ENCODE measurements around the gene ABCF3.
"Not testable (repeated sequence)": the region's sequence is repeated elsewhere in the genome, so short reads cannot be mapped to it uniquely, and the experiment has no call there.

Gene ABCF3

GRCh38 chr3:184186184-184186901 is at the start of gene ABCF3:
Gene ABCF3 (plus strand): TSS chr3:184186199. CDS start chr3:184186208, 9 bp downstream.
- Histone ChIP-seq H3K27ac (ENCODE audit: low read depth, low read length) (peak within 1 kb of the TSS; percentile 89), H3K9ac (ENCODE audit: low read length) (peak within 1 kb of the TSS; percentile 91), H3K36me3 (ENCODE audit: control insufficient read depth, insufficient read depth, low read length) (peaks cover 73% of the 10 kb centered on the region), H3K27me3 (ENCODE audit: control insufficient read depth, insufficient read depth, low read length) (no peaks in the 10 kb centered on the region), H3K4me1 (ENCODE audit: control insufficient read depth, insufficient read depth, low read length) (peaks cover 19% of the 10 kb centered on the region), H3K9me3 (ENCODE audit: control insufficient read depth, insufficient read depth, low read depth, low read length) (no peaks in the 10 kb centered on the region), H3K4me3 (ENCODE audit: low read depth, low read length) (peak within 1 kb of the TSS; percentile 95)

GRCh38 chr3:184140436-184140835 is 45.6 kb upstream of the ABCF3 start:
- Histone ChIP-seq H3K27me3 (ENCODE audit: control insufficient read depth, insufficient read depth, low read length) (no peaks in the 10 kb centered on the region), H3K9ac (ENCODE audit: low read length) (no peak overlapping the region), H3K36me3 (ENCODE audit: control insufficient read depth, insufficient read depth, low read length) (peaks cover 66% of the 10 kb centered on the region), H3K4me1 (ENCODE audit: control insufficient read depth, insufficient read depth, low read length) (peaks cover 5% of the 10 kb centered on the region; the same call in 1 of the 2 replicates), H3K9me3 (ENCODE audit: control insufficient read depth, insufficient read depth, low read depth, low read length) (no peaks in the 10 kb centered on the region), H3K27ac (ENCODE audit: low read depth, low read length) (no peak overlapping the region), H3K4me3 (ENCODE audit: low read depth, low read length) (no peak overlapping the region)

GRCh38 chr3:184142199-184142598 is 43.8 kb upstream of the ABCF3 start:
- Histone ChIP-seq H3K27ac (ENCODE audit: low read depth, low read length) (no peak overlapping the region), H3K27me3 (ENCODE audit: control insufficient read depth, insufficient read depth, low read length) (no peaks in the 10 kb centered on the region), H3K36me3 (ENCODE audit: control insufficient read depth, insufficient read depth, low read length) (peaks cover 69% of the 10 kb centered on the region), H3K4me1 (ENCODE audit: control insufficient read depth, insufficient read depth, low read length) (no peaks in the 10 kb centered on the region), H3K9me3 (ENCODE audit: control insufficient read depth, insufficient read depth, low read depth, low read length) (no peaks in the 10 kb centered on the region), H3K9ac (ENCODE audit: low read length) (no peak overlapping the region), H3K4me3 (ENCODE audit: low read depth, low read length) (no peak overlapping the region)

- Histone ChIP-seq H3K9me3 (ENCODE audit: control insufficient read depth, insufficient read depth, low read depth, low read length) (no peaks in the 10 kb centered on the region), H3K9ac (ENCODE audit: low read length) (no peak overlapping the region), H3K27ac (ENCODE audit: low read depth, low read length) (no peak overlapping the region), H3K36me3 (ENCODE audit: control insufficient read depth, insufficient read depth, low read length) (peaks cover 60% of the 10 kb centered on the region), H3K4me3 (ENCODE audit: low read depth, low read length) (no peak overlapping the region), H3K27me3 (ENCODE audit: control insufficient read depth, insufficient read depth, low read length) (no peaks in the 10 kb centered on the region), H3K4me1 (ENCODE audit: control insufficient read depth, insufficient read depth, low read length) (no peaks in the 10 kb centered on the region)
Measured at GRCh38 chr3:184143327-184143726, 42.7 kb upstream of the ABCF3 start.

- peaks cover 60% of the 10 kb centered on the region for H3K36me3 ChIP-seq (ENCODE audit: control insufficient read depth, insufficient read depth, low read length)
- H3K27ac ChIP-seq (ENCODE audit: low read depth, low read length), result no peak overlapping the region
- no peaks in the 10 kb centered on the region for H3K27me3 ChIP-seq (ENCODE audit: control insufficient read depth, insufficient read depth, low read length)
- H3K4me1 ChIP-seq (ENCODE audit: control insufficient read depth, insufficient read depth, low read length), result no peaks in the 10 kb centered on the region
- H3K9ac ChIP-seq (ENCODE audit: low read length), result peak overlapping the region; percentile 28
- no peak overlapping the region for H3K4me3 ChIP-seq (ENCODE audit: low read depth, low read length)
- H3K9me3 ChIP-seq (ENCODE audit: control insufficient read depth, insufficient read depth, low read depth, low read length), result no peaks in the 10 kb centered on the region
Measured at GRCh38 chr3:184144505-184144904, 41.5 kb upstream of the ABCF3 start.

GRCh38 chr3:184145111-184145524 is 40.9 kb upstream of the ABCF3 start:
- peaks cover 58% of the 10 kb centered on the region for H3K36me3 ChIP-seq (ENCODE audit: control insufficient read depth, insufficient read depth, low read length)
- no peak overlapping the region for H3K27ac ChIP-seq (ENCODE audit: low read depth, low read length)
- peak overlapping the region; percentile 28 for H3K9ac ChIP-seq (ENCODE audit: low read length)

GRCh38 chr3:184145751-184146270 is 40.2 kb upstream of the ABCF3 start:
- H3K27me3 ChIP-seq (ENCODE audit: control insufficient read depth, insufficient read depth, low read length), result no peaks in the 10 kb centered on the region
- H3K9ac ChIP-seq (ENCODE audit: low read length), result no peak overlapping the region
- H3K27ac ChIP-seq (ENCODE audit: low read depth, low read length), result no peak overlapping the region
- H3K4me1 ChIP-seq (ENCODE audit: control insufficient read depth, insufficient read depth, low read length), result no peaks in the 10 kb centered on the region
- H3K36me3 ChIP-seq (ENCODE audit: control insufficient read depth, insufficient read depth, low read length), result peaks cover 51% of the 10 kb centered on the region
- H3K4me3 ChIP-seq (ENCODE audit: low read depth, low read length), result no peak overlapping the region
- H3K9me3 ChIP-seq (ENCODE audit: control insufficient read depth, insufficient read depth, low read depth, low read length), result no peaks in the 10 kb centered on the region

More at GRCh38 chr3:184145111-184145524, 40.9 kb upstream of the ABCF3 start:
- Histone ChIP-seq H3K27me3 (ENCODE audit: control insufficient read depth, insufficient read depth, low read length) (no peaks in the 10 kb centered on the region), H3K4me3 (ENCODE audit: low read depth, low read length) (no peak overlapping the region), H3K4me1 (ENCODE audit: control insufficient read depth, insufficient read depth, low read length) (no peaks in the 10 kb centered on the region), H3K9me3 (ENCODE audit: control insufficient read depth, insufficient read depth, low read depth, low read length) (no peaks in the 10 kb centered on the region)

- no peak overlapping the region for H3K9ac ChIP-seq (ENCODE audit: low read length)
- no peaks in the 10 kb centered on the region for H3K27me3 ChIP-seq (ENCODE audit: control insufficient read depth, insufficient read depth, low read length)
- H3K27ac ChIP-seq (ENCODE audit: low read depth, low read length), result no peak overlapping the region
- H3K4me3 ChIP-seq (ENCODE audit: low read depth, low read length), result no peak overlapping the region
- H3K4me1 ChIP-seq (ENCODE audit: control insufficient read depth, insufficient read depth, low read length), result no peaks in the 10 kb centered on the region
- peaks cover 29% of the 10 kb centered on the region for H3K36me3 ChIP-seq (ENCODE audit: control insufficient read depth, insufficient read depth, low read length)
- H3K9me3 ChIP-seq (ENCODE audit: control insufficient read depth, insufficient read depth, low read depth, low read length), result no peaks in the 10 kb centered on the region
Measured at GRCh38 chr3:184148076-184148475, 37.9 kb upstream of the ABCF3 start.

- no peak overlapping the region for H3K4me3 ChIP-seq (ENCODE audit: low read depth, low read length)
- H3K9me3 ChIP-seq (ENCODE audit: control insufficient read depth, insufficient read depth, low read depth, low read length), result no peaks in the 10 kb centered on the region
- no peaks in the 10 kb centered on the region for H3K27me3 ChIP-seq (ENCODE audit: control insufficient read depth, insufficient read depth, low read length)
- no peak overlapping the region for H3K9ac ChIP-seq (ENCODE audit: low read length)
- peaks cover 18% of the 10 kb centered on the region for H3K36me3 ChIP-seq (ENCODE audit: control insufficient read depth, insufficient read depth, low read length)
- no peak overlapping the region for H3K27ac ChIP-seq (ENCODE audit: low read depth, low read length)
- H3K4me1 ChIP-seq (ENCODE audit: control insufficient read depth, insufficient read depth, low read length), result no peaks in the 10 kb centered on the region
Measured at GRCh38 chr3:184149123-184149522, 36.9 kb upstream of the ABCF3 start.

GRCh38 chr3:184149770-184150169 is 36.2 kb upstream of the ABCF3 start:
- not testable (repeated sequence) for H3K9ac ChIP-seq (ENCODE audit: low read length); H3K27ac ChIP-seq (ENCODE audit: low read depth, low read length); H3K27me3 ChIP-seq (ENCODE audit: control insufficient read depth, insufficient read depth, low read length); H3K9me3 ChIP-seq (ENCODE audit: control insufficient read depth, insufficient read depth, low read depth, low read length); H3K4me1 ChIP-seq (ENCODE audit: control insufficient read depth, insufficient read depth, low read length); H3K4me3 ChIP-seq (ENCODE audit: low read depth, low read length)
- H3K36me3 ChIP-seq (ENCODE audit: control insufficient read depth, insufficient read depth, low read length), result peaks cover 12% of the 10 kb centered on the region

GRCh38 chr3:184154885-184155643 is 30.9 kb upstream of the ABCF3 start, which contains the start of gene DVL3:
Gene DVL3 (plus strand): TSS chr3:184155377. CDS start chr3:184155636, 259 bp downstream.
- 0 out of 2 replicates have a peak, but pooled peaks cover 3% of the 10 kb centered on the region for H3K36me3 ChIP-seq (ENCODE audit: control insufficient read depth, insufficient read depth, low read length)
- no peaks in the 10 kb centered on the region for H3K9me3 ChIP-seq (ENCODE audit: control insufficient read depth, insufficient read depth, low read depth, low read length)
- H3K4me1 ChIP-seq (ENCODE audit: control insufficient read depth, insufficient read depth, low read length), result peaks cover 11% of the 10 kb centered on the region; the same call in 1 of the 2 replicates
- peak within 1 kb of the TSS; percentile 89 for H3K27ac ChIP-seq (ENCODE audit: low read depth, low read length)
- H3K27me3 ChIP-seq (ENCODE audit: control insufficient read depth, insufficient read depth, low read length), result no peaks in the 10 kb centered on the region
- peak within 1 kb of the TSS; percentile 100 for H3K4me3 ChIP-seq (ENCODE audit: low read depth, low read length)
- H3K9ac ChIP-seq (ENCODE audit: low read length), result peak within 1 kb of the TSS; percentile 95

Data from HUES6 (cell line).